ENCODE results near the gene SLCO4A1. TPM values are rescaled to one million over a fixed set of nuclear protein-coding genes. Genes with fewer than 3 reads are reported as not detected.

SLCO4A1 gene
- total RNA-seq, 1 experiment from 2014 or later, result 48.8 TPM

DNA sequence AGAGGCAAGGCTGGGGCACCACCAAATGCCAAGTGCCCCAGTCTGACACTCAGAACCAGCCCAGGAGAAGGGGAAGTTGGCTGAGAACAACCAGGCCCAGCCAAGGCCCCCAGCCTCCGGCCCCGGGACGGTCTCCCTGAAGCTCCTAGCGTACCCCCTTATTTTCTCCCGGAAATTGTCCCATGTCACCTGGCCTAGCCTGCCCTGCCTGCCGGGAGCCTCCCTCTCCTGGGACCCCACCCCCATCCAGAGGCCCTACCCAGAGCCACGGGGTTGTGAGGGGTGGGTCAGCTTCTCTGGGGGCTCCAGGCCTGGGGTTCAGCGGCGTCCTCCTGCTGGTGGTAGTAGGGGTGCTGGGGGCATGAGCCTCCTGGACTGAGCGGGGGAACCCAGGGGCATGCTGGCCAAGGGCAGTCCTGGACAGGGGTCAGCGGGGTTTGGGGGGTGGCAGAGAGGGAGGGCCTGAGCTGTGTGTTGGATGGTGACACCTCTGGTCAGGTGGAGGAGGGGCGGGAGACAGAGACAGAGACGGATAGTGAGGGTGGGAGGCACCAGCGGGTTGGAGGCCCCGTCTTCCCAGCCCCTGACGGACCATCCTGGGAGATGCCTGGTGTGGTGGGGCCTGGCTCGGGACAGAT is 7.9 kb upstream of the SLCO4A1 start:
- TF ChIP-seq EZH2 (IDR thresholded peaks at IDR 0.05; ENCODE audit: borderline replicate concordance, low read depth, low read length, poor library complexity, severe bottlenecking), result no peak
- TF ChIP-seq CTCF (conservative IDR thresholded peaks at IDR 0.05; ENCODE audit: low read depth, low read length), result no peak
- H3K4me3 ChIP-seq (ENCODE audit: low read depth, low read length, poor library complexity, severe bottlenecking), result no peak overlapping the region
- H3K27me3 ChIP-seq (replicated peaks; ENCODE audit: insufficient read depth, low read depth, low read length, poor library complexity), result no peaks in the 10 kb centered on the region
- no peaks in the 10 kb centered on the region for H3K36me3 ChIP-seq (ENCODE audit: insufficient read depth, low read length, poor library complexity, severe bottlenecking)
- BruUV-seq (replicated peaks), result no TSS peak
- H3K4me1 ChIP-seq (ENCODE audit: insufficient read depth, low read length, poor library complexity, severe bottlenecking), result peaks cover 21% of the 10 kb centered on the region
- intact Hi-C loops (cut with micrococcal nuclease; ENCODE audit: unreplicated experiment), result no loop called here
- H3K27ac ChIP-seq (ENCODE audit: low read depth, low read length, poor library complexity, severe bottlenecking), result no peak overlapping the region
- CTCF ChIA-PET, result interaction anchor here (0.6 kb wide), 1 partner anchor 239 kb away, joined by 3 read pairs; no protein-coding TSS in a partner anchor
- POLR2A ChIA-PET (ENCODE audit: low non-redundant PET), result no interaction called here
- no peaks in the 10 kb centered on the region for H3K9me3 ChIP-seq (ENCODE audit: low read depth, low read length, poor library complexity, severe bottlenecking)
- no peak for DNase-seq (ENCODE audit: low spot score)

DNA sequence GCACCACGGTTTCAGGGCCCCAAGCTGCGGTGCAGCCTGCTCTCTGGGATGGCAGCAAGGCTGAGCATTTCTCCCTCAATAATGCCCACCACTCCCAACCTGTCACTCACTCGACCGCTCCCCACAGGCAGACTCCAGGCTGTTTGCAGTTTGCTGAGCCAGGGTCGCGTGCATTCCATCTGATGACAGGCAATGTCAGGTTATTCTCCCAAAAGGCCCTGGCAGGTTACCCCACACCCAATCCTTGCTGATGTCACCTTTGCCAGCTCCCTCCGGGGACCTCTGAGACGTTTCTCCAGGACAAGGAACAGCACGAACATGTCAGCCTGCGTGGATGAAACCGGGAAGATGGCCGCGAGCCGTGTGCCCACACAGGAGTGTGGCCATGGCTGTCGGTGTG is 7.1 kb upstream of the SLCO4A1 start:
- ChIA-PET POLR2A (ENCODE audit: low non-redundant PET) (no interaction called here), CTCF (no interaction called here)
- peaks cover 21% of the 10 kb centered on the region for H3K4me1 ChIP-seq (ENCODE audit: insufficient read depth, low read length, poor library complexity, severe bottlenecking)
- H3K9me3 ChIP-seq (ENCODE audit: low read depth, low read length, poor library complexity, severe bottlenecking), result no peaks in the 10 kb centered on the region
- BruUV-seq (replicated peaks), result no TSS peak
- TF ChIP-seq EZH2 (IDR thresholded peaks at IDR 0.05; ENCODE audit: borderline replicate concordance, low read depth, low read length, poor library complexity, severe bottlenecking) (no peak), CTCF (conservative IDR thresholded peaks at IDR 0.05; ENCODE audit: low read depth, low read length) (no peak)
- intact Hi-C loops (cut with micrococcal nuclease; ENCODE audit: unreplicated experiment), result no loop called here
- no peak overlapping the region for H3K27ac ChIP-seq (ENCODE audit: low read depth, low read length, poor library complexity, severe bottlenecking)
- DNase-seq (ENCODE audit: low spot score), result no peak
- no peak overlapping the region for H3K4me3 ChIP-seq (ENCODE audit: low read depth, low read length, poor library complexity, severe bottlenecking)
- H3K27me3 ChIP-seq (replicated peaks; ENCODE audit: insufficient read depth, low read depth, low read length, poor library complexity), result no peaks in the 10 kb centered on the region
- no peaks in the 10 kb centered on the region for H3K36me3 ChIP-seq (ENCODE audit: insufficient read depth, low read length, poor library complexity, severe bottlenecking)

DNA sequence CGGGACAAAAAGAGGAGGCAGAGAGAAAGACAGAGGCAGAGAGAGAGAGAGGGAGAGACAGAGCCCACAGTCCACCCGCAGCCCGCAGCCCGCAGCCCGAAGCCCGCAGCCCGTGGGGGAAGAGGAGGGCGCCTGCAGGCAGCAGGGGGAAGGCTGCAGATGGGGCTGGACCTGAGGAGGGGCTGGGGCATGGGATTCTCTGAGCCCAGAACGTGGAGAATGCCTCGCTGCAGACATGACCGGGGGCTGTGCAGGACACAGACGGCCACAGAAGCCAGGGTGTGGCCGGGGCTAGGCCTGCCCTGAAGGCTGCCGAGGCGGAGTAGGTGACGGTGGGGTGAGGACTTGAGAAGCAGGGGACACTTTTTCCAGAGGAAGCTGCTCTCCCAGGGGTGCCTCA is 6.5 kb upstream of the SLCO4A1 start:
- TF ChIP-seq EZH2 (IDR thresholded peaks at IDR 0.05; ENCODE audit: borderline replicate concordance, low read depth, low read length, poor library complexity, severe bottlenecking) (no peak), CTCF (conservative IDR thresholded peaks at IDR 0.05; ENCODE audit: low read depth, low read length) (no peak)
- ChIA-PET POLR2A (ENCODE audit: low non-redundant PET) (no interaction called here), CTCF (no interaction called here)
- Histone ChIP-seq H3K4me3 (ENCODE audit: low read depth, low read length, poor library complexity, severe bottlenecking) (no peak overlapping the region), H3K27ac (ENCODE audit: low read depth, low read length, poor library complexity, severe bottlenecking) (peak overlapping the region; percentile 49), H3K9me3 (ENCODE audit: low read depth, low read length, poor library complexity, severe bottlenecking) (no peaks in the 10 kb centered on the region), H3K4me1 (ENCODE audit: insufficient read depth, low read length, poor library complexity, severe bottlenecking) (peaks cover 21% of the 10 kb centered on the region), H3K27me3 (replicated peaks; ENCODE audit: insufficient read depth, low read depth, low read length, poor library complexity) (no peaks in the 10 kb centered on the region), H3K36me3 (ENCODE audit: insufficient read depth, low read length, poor library complexity, severe bottlenecking) (no peaks in the 10 kb centered on the region)
- intact Hi-C loops (cut with micrococcal nuclease; ENCODE audit: unreplicated experiment), result no loop called here
- no TSS peak for BruUV-seq (replicated peaks)
- no peak for DNase-seq (ENCODE audit: low spot score)
